HepG2 (cell line): ENCODE results near the gene C1orf50. TPM values are rescaled to one million over a fixed set of nuclear protein-coding genes. Genes with fewer than 3 reads are reported as not detected.

Source experiments
- DNMT1 ChIP-seq: sonication (generic); formaldehyde crosslinking; IDR thresholded peaks from 2 replicates; pipeline ENCODE4 v1.5.1; 2020; ENCODE audit warnings: mild to moderate bottlenecking, missing genetic modification reagents
- HMGXB4 ChIP-seq, 2 experiments: sonication (generic) in 1 of 2; formaldehyde crosslinking in 1 of 2; IDR thresholded peaks; 2 replicates each; pipeline versions ENCODE4 v1.4.0 to v1.6.1; 2018 to 2020; ENCODE audit warnings: missing genetic modification reagents in 2 of 2, borderline replicate concordance in 1 of 2, low read depth in 1 of 2, mild to moderate bottlenecking in 1 of 2, missing biosample characterization in 1 of 2
- HNRNPLL ChIP-seq: fragments of 200-400 bp; formaldehyde crosslinking; IDR thresholded peaks from 2 replicates; pipeline ENCODE4 v1.6.1; 2017; ENCODE audit warnings: mild to moderate bottlenecking, low read depth, low read length; ENCODE audit not compliant: poor library complexity, severe bottlenecking
- IKZF1 ChIP-seq: fragments of 450-650 bp; IDR thresholded peaks from 2 replicates; pipeline ENCODE4 v1.7.1; 2016
- IRF1 ChIP-seq: sonication (generic); formaldehyde crosslinking; IDR thresholded peaks from 2 replicates; pipeline ENCODE4 v1.4.0; 2020; ENCODE audit warnings: low read depth, mild to moderate bottlenecking, missing genetic modification reagents
- JDP2 ChIP-seq: sonication (generic); formaldehyde crosslinking; IDR thresholded peaks from 2 replicates; pipeline ENCODE4 v1.8.1; 2022; ENCODE audit warnings: missing genetic modification reagents, borderline replicate concordance
- KLF12 ChIP-seq: sonication (generic); formaldehyde crosslinking; IDR thresholded peaks from 2 replicates; pipeline ENCODE4 v1.4.0; 2020; ENCODE audit warnings: missing genetic modification reagents, borderline replicate concordance
- MXD4 ChIP-seq: IDR thresholded peaks from 2 replicates; pipeline ENCODE4 v1.6.1; 2016; ENCODE audit warnings: mild to moderate bottlenecking, missing biosample characterization, missing genetic modification reagents
- RFXAP ChIP-seq: sonication (generic); formaldehyde crosslinking; IDR thresholded peaks from 2 replicates; pipeline ENCODE4 v1.4.0; 2020; ENCODE audit warnings: missing genetic modification reagents, borderline replicate concordance
- ZBTB20 ChIP-seq: sonication (generic); formaldehyde crosslinking; IDR thresholded peaks from 2 replicates; pipeline ENCODE4 v1.8.1; 2023; ENCODE audit warnings: missing genetic modification reagents, low read depth, mild to moderate bottlenecking, borderline replicate concordance
- ZHX2 ChIP-seq, 2 experiments: sonication (generic) in 1 of 2; formaldehyde crosslinking in 1 of 2; IDR thresholded peaks; 2 replicates each; pipeline versions ENCODE4 v1.6.1 to v1.9.0; 2014 to 2022; ENCODE audit warnings: antibody characterized with exemption in 1 of 2, borderline replicate concordance in 1 of 2, inconsistent platforms in 1 of 2, low read depth in 1 of 2, missing genetic modification reagents in 1 of 2
- ZNF501 ChIP-seq: sonication (generic); formaldehyde crosslinking; IDR thresholded peaks from 2 replicates; pipeline ENCODE4 v1.5.1; 2020; ENCODE audit warnings: mild to moderate bottlenecking, moderate library complexity, missing genetic modification reagents
- ZNF570 ChIP-seq: sonication (generic); formaldehyde crosslinking; IDR thresholded peaks from 2 replicates; pipeline ENCODE4 v1.4.0; 2020; ENCODE audit warnings: mild to moderate bottlenecking, missing genetic modification reagents, borderline replicate concordance
- ZNF724P ChIP-seq: sonication (generic); formaldehyde crosslinking; IDR thresholded peaks from 2 replicates; pipeline ENCODE4 v1.8.0; 2022; ENCODE audit warnings: missing genetic modification reagents, borderline replicate concordance
- polyA plus RNA-seq, 8 experiments: library from polyadenylated mRNA; depleted of rRNA in 3 of 8; stranded (reverse) in 7 of 8; unstranded in 1 of 8; fragments of >200 nt; fragmentation: Illumina TruSeq in 4 of 8; extraction: Trizol in 4 of 8; gene quantifications; 2 replicates each; pipeline versions ENCODE4 v1.2.1 to v1.2.3, GENCODE V29; 2011 to 2016; ENCODE audit warnings: low read depth in 4 of 8, missing spikeins in 1 of 8, mixed read lengths in 1 of 8; ENCODE audit not compliant: insufficient read depth in 1 of 8
- total RNA-seq, 5 experiments: library from RNA; depleted of rRNA; stranded (reverse); fragments of >200 nt; fragmentation: Illumina TruSeq; extraction: Trizol; gene quantifications; 2 replicates each; pipeline ENCODE4 v1.2.3, GENCODE V29; 2016; ENCODE audit warnings: low read depth in 1 of 5
- TF ChIP-seq, protein P1 (sequence below): sonication (generic); formaldehyde crosslinking; IDR thresholded peaks from 2 replicates; pipeline ENCODE4 v1.4.0; 2020; ENCODE audit warnings: missing genetic modification reagents, borderline replicate concordance

C1orf50 gene
- total and polyA plus RNA-seq, 2 of the 13 experiments (the other 11 are each of a cell fraction or from before 2014, with no cell fraction given), result 4.3 to 4.8 TPM

GRCh38 chr1:42739753-42740700 lies 27.0 kb upstream of the C1orf50 start, which contains the start of gene CLDN19 (continued):
- TF ChIP-seq ZHX2 (IDR thresholded peaks at IDR 0.05; ENCODE audit: low read depth) (no peak), ZHX2 (CRISPR knock-in tag; IDR thresholded peaks at IDR 0.05; ENCODE audit: borderline replicate concordance) (0 out of 2 replicates have a peak, but pooled peaks have one; percentile 39), HMGXB4 (CRISPR knock-in tag; IDR thresholded peaks at IDR 0.05; ENCODE audit: borderline replicate concordance in 1 of 2, low read depth in 1 of 2) (peak in 1 of 2 experiments; percentile 26; a peak in 1 of 4 replicates), ZNF501 (CRISPR knock-in tag) (0 out of 2 replicates have a peak, but pooled peaks have one; percentile 43), ZNF570 (CRISPR knock-in tag) (no peak), MXD4 (CRISPR knock-in tag) (no peak), ZNF724P (CRISPR knock-in tag) (no peak), IRF1 (CRISPR knock-in tag) (no peak), ZBTB20 (peak; percentile 52; the same call in 1 of the 2 replicates), KLF12 (CRISPR knock-in tag) (no peak), DNMT1 (no peak), RFXAP (CRISPR knock-in tag) (no peak), HNRNPLL (peak; percentile 32), JDP2 (CRISPR knock-in tag) (no peak), IKZF1 (no peak)
- TF ChIP-seq, protein P1, sequence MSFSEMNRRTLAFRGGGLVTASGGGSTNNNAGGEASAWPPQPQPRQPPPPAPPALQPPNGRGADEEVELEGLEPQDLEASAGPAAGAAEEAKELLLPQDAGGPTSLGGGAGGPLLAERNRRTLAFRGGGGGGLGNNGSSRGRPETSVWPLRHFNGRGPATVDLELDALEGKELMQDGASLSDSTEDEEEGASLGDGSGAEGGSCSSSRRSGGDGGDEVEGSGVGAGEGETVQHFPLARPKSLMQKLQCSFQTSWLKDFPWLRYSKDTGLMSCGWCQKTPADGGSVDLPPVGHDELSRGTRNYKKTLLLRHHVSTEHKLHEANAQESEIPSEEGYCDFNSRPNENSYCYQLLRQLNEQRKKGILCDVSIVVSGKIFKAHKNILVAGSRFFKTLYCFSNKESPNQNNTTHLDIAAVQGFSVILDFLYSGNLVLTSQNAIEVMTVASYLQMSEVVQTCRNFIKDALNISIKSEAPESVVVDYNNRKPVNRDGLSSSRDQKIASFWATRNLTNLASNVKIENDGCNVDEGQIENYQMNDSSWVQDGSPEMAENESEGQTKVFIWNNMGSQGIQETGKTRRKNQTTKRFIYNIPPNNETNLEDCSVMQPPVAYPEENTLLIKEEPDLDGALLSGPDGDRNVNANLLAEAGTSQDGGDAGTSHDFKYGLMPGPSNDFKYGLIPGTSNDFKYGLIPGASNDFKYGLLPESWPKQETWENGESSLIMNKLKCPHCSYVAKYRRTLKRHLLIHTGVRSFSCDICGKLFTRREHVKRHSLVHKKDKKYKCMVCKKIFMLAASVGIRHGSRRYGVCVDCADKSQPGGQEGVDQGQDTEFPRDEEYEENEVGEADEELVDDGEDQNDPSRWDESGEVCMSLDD (CRISPR knock-in tag), result 0 out of 2 replicates have a peak, but pooled peaks have one; percentile 7
